Activated CD8-positive, alpha-beta memory T cell treated with anti-CD3 and anti-CD28 coated beads, Interleukin-2, amount 10 ng/mL, durations not matched to agents 7 days and 5 days (primary cell): ENCODE results near the gene PPP2R2D. TPM values are rescaled to one million over a fixed set of nuclear protein-coding genes. Genes with fewer than 3 reads are reported as not detected.
A peak's percentile ranks its signal among the peaks of the same experiment; 100 is the strongest.

Experiments used
- ATAC-seq: fragments of 150-1000 bp; cut with Tn5 transposase; one replicate; pipeline ENCODE4 v1.10.0; 2021; ENCODE audit warnings: moderate library complexity
- CTCF ChIA-PET: fragments of 350-600 bp; sonication (Branson Sonifier 250); formaldehyde crosslinking; loops from one replicate; lab custom pipeline; 2021; ENCODE audit warnings: antibody characterized with exemption; lab: Charles Lee
- DNase-seq: peaks from one replicate; pipeline ENCODE4 v3.0.0-alpha.2; 2020
- H3K27ac Mint-ChIP-seq: one replicate; pipeline ENCODE4 v1.8.0; 2021; ENCODE audit warnings: mild to moderate bottlenecking, mixed read lengths
- H3K27me3 Mint-ChIP-seq: one replicate; pipeline ENCODE4 v1.8.0; 2021; ENCODE audit warnings: mixed read lengths
- H3K36me3 Mint-ChIP-seq: one replicate; pipeline ENCODE4 v1.8.0; 2021; ENCODE audit warnings: mild to moderate bottlenecking, mixed read lengths
- H3K4me1 Mint-ChIP-seq: one replicate; pipeline ENCODE4 v1.8.0; 2021; ENCODE audit warnings: mixed read lengths
- H3K4me3 Mint-ChIP-seq: one replicate; pipeline ENCODE4 v1.8.0; 2021; ENCODE audit warnings: mild to moderate bottlenecking, moderate library complexity, mixed read lengths
- H3K9me3 Mint-ChIP-seq: one replicate; pipeline ENCODE4 v1.8.0; 2022; ENCODE audit warnings: low read depth, mixed read lengths
- total RNA-seq, 2 experiments: library from RNA; stranded (reverse); gene quantifications; one replicate each; pipeline ENCODE4 v1.2.3, GENCODE V29; 2021

Gene PPP2R2D
- total RNA-seq, 2 experiments from 2014 or later, result 36.0 to 41.9 TPM

- peaks cover 37% of the 10 kb centered on the region for H3K4me1 Mint-ChIP-seq
- no peak for ATAC-seq
- no peaks in the 10 kb centered on the region for H3K27me3 Mint-ChIP-seq
- peak overlapping the region; percentile 46 for H3K27ac Mint-ChIP-seq
- peaks cover 11% of the 10 kb centered on the region for H3K36me3 Mint-ChIP-seq
- no peak overlapping the region for H3K4me3 Mint-ChIP-seq
- no peak for DNase-seq
- H3K9me3 Mint-ChIP-seq, result no peaks in the 10 kb centered on the region
- CTCF ChIA-PET, result interaction anchor here (1.1 kb wide), 1 partner anchor 35 kb away, joined by 4 read pairs; no protein-coding TSS in a partner anchor
Measured at GRCh38 chr10:131934769-131935168, 34.0 kb downstream of the PPP2R2D start.

GRCh38 chr10:131935260-131935659 is 34.5 kb downstream of the PPP2R2D start:
- Mint-ChIP-seq H3K4me1 (peaks cover 32% of the 10 kb centered on the region), H3K27me3 (no peaks in the 10 kb centered on the region), H3K9me3 (no peaks in the 10 kb centered on the region), H3K36me3 (peaks cover 12% of the 10 kb centered on the region), H3K4me3 (no peak overlapping the region), H3K27ac (peak overlapping the region; percentile 46)
- no peak for DNase-seq
- ATAC-seq, result no peak
- CTCF ChIA-PET, result interaction anchor here (1.1 kb wide), 1 partner anchor 36 kb away, joined by 4 read pairs; no protein-coding TSS in a partner anchor

- H3K4me1 Mint-ChIP-seq, result peaks cover 23% of the 10 kb centered on the region
- DNase-seq (no peak), ATAC-seq (no peak)
- H3K27me3 Mint-ChIP-seq, result no peaks in the 10 kb centered on the region
- H3K36me3 Mint-ChIP-seq, result peaks cover 19% of the 10 kb centered on the region
- no peak overlapping the region for H3K4me3 Mint-ChIP-seq
- H3K9me3 Mint-ChIP-seq, result no peaks in the 10 kb centered on the region
- H3K27ac Mint-ChIP-seq, result no peak overlapping the region
- CTCF ChIA-PET, result no interaction called here
Measured at GRCh38 chr10:131936294-131936693, 35.5 kb downstream of the PPP2R2D start.

- H3K27me3 Mint-ChIP-seq, result no peaks in the 10 kb centered on the region
- H3K4me1 Mint-ChIP-seq, result peaks cover 19% of the 10 kb centered on the region
- peaks cover 21% of the 10 kb centered on the region for H3K36me3 Mint-ChIP-seq
- ATAC-seq (no peak), DNase-seq (no peak)
- CTCF ChIA-PET, result interaction anchor here (0.6 kb wide), 1 partner anchor 86 kb away, joined by 3 read pairs; no protein-coding TSS in a partner anchor
- H3K27ac Mint-ChIP-seq, result no peak overlapping the region
- no peak overlapping the region for H3K4me3 Mint-ChIP-seq
- no peaks in the 10 kb centered on the region for H3K9me3 Mint-ChIP-seq
Measured at GRCh38 chr10:131936736-131937135, 35.9 kb downstream of the PPP2R2D start.

GRCh38 chr10:131937836-131938235 is 37.0 kb downstream of the PPP2R2D start:
- Mint-ChIP-seq H3K27me3 (no peaks in the 10 kb centered on the region), H3K27ac (no peak overlapping the region), H3K9me3 (no peaks in the 10 kb centered on the region), H3K4me1 (peaks cover 14% of the 10 kb centered on the region), H3K36me3 (peaks cover 27% of the 10 kb centered on the region), H3K4me3 (no peak overlapping the region)
- ATAC-seq, result no peak
- no peak for DNase-seq
- CTCF ChIA-PET, result no interaction called here

GRCh38 chr10:131938681-131939080 is 37.9 kb downstream of the PPP2R2D start:
- no peaks in the 10 kb centered on the region for H3K27me3 Mint-ChIP-seq
- ATAC-seq (no peak), DNase-seq (no peak)

GRCh38 chr10:131942455-131942854 is 41.6 kb downstream of the PPP2R2D start:
- CTCF ChIA-PET, result interaction anchor here (1.4 to 1.8 kb wide), 3 partner anchors 55 to 80 kb away, joined by 4 to 13 read pairs (median 6); no protein-coding TSS in a partner anchor
- DNase-seq (no peak), ATAC-seq (no peak)
- H3K27ac Mint-ChIP-seq, result no peak overlapping the region
- peaks cover 2% of the 10 kb centered on the region for H3K4me1 Mint-ChIP-seq
- H3K27me3 Mint-ChIP-seq, result no peaks in the 10 kb centered on the region
- H3K4me3 Mint-ChIP-seq, result no peak overlapping the region
- peaks cover 49% of the 10 kb centered on the region for H3K36me3 Mint-ChIP-seq
- H3K9me3 Mint-ChIP-seq, result no peaks in the 10 kb centered on the region

More at GRCh38 chr10:131938681-131939080, 37.9 kb downstream of the PPP2R2D start:
- Mint-ChIP-seq H3K9me3 (no peaks in the 10 kb centered on the region), H3K4me1 (peaks cover 16% of the 10 kb centered on the region), H3K36me3 (peaks cover 31% of the 10 kb centered on the region), H3K27ac (no peak overlapping the region), H3K4me3 (no peak overlapping the region)
- CTCF ChIA-PET, result no interaction called here

- Mint-ChIP-seq H3K9me3 (no peaks in the 10 kb centered on the region), H3K4me3 (no peak overlapping the region), H3K4me1 (peaks cover 2% of the 10 kb centered on the region), H3K27ac (no peak overlapping the region), H3K27me3 (no peaks in the 10 kb centered on the region), H3K36me3 (peaks cover 56% of the 10 kb centered on the region)
- DNase-seq (no peak), ATAC-seq (no peak)
- CTCF ChIA-PET, result interaction anchor here (0.8 to 1.8 kb wide), 4 partner anchors 47 to 80 kb away, joined by 3 to 13 read pairs (median 5); no protein-coding TSS in a partner anchor
Measured at GRCh38 chr10:131943021-131943814, 42.4 kb downstream of the PPP2R2D start.

- H3K27ac Mint-ChIP-seq, result no peak overlapping the region
- no peaks in the 10 kb centered on the region for H3K9me3 Mint-ChIP-seq
- no peak overlapping the region for H3K4me3 Mint-ChIP-seq
- no peak for ATAC-seq
- no peaks in the 10 kb centered on the region for H3K27me3 Mint-ChIP-seq
- DNase-seq, result no peak
- peaks cover 2% of the 10 kb centered on the region for H3K4me1 Mint-ChIP-seq
- H3K36me3 Mint-ChIP-seq, result peaks cover 64% of the 10 kb centered on the region
- CTCF ChIA-PET, result interaction anchor here (1.2 to 1.8 kb wide), 2 partner anchors 57 to 78 kb away, joined by 3 to 6 read pairs; no protein-coding TSS in a partner anchor
Measured at GRCh38 chr10:131944412-131944811, 43.6 kb downstream of the PPP2R2D start.

- ATAC-seq, result no peak
- Mint-ChIP-seq H3K36me3 (peaks cover 65% of the 10 kb centered on the region), H3K27me3 (no peaks in the 10 kb centered on the region), H3K9me3 (no peaks in the 10 kb centered on the region), H3K27ac (no peak overlapping the region), H3K4me1 (peaks cover 2% of the 10 kb centered on the region), H3K4me3 (no peak overlapping the region)
- no peak for DNase-seq
- CTCF ChIA-PET, result interaction anchor here (1.2 kb wide), 1 partner anchor 77 kb away, joined by 3 read pairs; no protein-coding TSS in a partner anchor
Measured at GRCh38 chr10:131944976-131945695, 44.3 kb downstream of the PPP2R2D start.

- DNase-seq, result no peak
- ATAC-seq, result no peak
- CTCF ChIA-PET, result no interaction called here
- Mint-ChIP-seq H3K27me3 (no peaks in the 10 kb centered on the region), H3K27ac (peak overlapping the region; percentile 4), H3K4me1 (peaks cover 2% of the 10 kb centered on the region), H3K4me3 (no peak overlapping the region), H3K9me3 (no peaks in the 10 kb centered on the region), H3K36me3 (peaks cover 66% of the 10 kb centered on the region)
Measured at GRCh38 chr10:131946321-131946751, 45.5 kb downstream of the PPP2R2D start.

GRCh38 chr10:131946880-131947279 is 46.1 kb downstream of the PPP2R2D start:
- Mint-ChIP-seq H3K9me3 (no peaks in the 10 kb centered on the region), H3K4me3 (no peak overlapping the region), H3K4me1 (peaks cover 2% of the 10 kb centered on the region), H3K27me3 (no peaks in the 10 kb centered on the region), H3K36me3 (peaks cover 66% of the 10 kb centered on the region), H3K27ac (no peak overlapping the region)
- DNase-seq (no peak), ATAC-seq (no peak)
- CTCF ChIA-PET, result no interaction called here

GRCh38 chr10:131947631-131948347 is 47.0 kb downstream of the PPP2R2D start:
- ATAC-seq (no peak), DNase-seq (no peak)
- Mint-ChIP-seq H3K36me3 (peaks cover 62% of the 10 kb centered on the region), H3K4me3 (no peak overlapping the region), H3K27ac (no peak overlapping the region), H3K4me1 (peaks cover 2% of the 10 kb centered on the region), H3K27me3 (no peaks in the 10 kb centered on the region), H3K9me3 (no peaks in the 10 kb centered on the region)
- CTCF ChIA-PET, result no interaction called here
